Stimulated activated CD8-positive, alpha-beta memory T cell treated with anti-CD3 and anti-CD28 coated beads, Interleukin-2, amount 100 ng/mL, for 1 hour (primary cell): ENCODE measurements around the gene TNFSF13B.

Experiments
- DNase-seq, 2 donors: peaks; one replicate each; pipeline ENCODE4 v3.0.0-alpha.2; 2020; ENCODE audit warnings: low read depth in 2 of 2

Gene TNFSF13B

DNA sequence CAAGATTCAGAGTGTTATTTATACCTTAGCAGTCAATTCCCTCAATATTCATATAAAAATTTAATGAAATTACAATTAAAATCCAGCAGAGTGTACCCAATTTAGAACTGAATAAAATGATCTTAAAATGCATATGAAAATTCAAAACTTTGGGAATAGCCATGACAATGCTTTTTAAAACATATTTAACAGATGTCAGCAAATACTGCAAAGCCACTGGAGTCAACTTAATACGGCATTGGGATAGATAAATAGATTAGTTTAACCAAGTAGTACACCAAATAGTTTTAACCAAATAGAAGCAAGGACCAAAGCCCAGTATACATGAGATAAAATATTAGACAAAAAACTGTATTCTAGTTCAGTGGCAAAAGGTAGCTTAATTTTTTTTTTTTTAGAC is 79.8 kb downstream of the TNFSF13B start:
- DNase-seq = no peak

DNA sequence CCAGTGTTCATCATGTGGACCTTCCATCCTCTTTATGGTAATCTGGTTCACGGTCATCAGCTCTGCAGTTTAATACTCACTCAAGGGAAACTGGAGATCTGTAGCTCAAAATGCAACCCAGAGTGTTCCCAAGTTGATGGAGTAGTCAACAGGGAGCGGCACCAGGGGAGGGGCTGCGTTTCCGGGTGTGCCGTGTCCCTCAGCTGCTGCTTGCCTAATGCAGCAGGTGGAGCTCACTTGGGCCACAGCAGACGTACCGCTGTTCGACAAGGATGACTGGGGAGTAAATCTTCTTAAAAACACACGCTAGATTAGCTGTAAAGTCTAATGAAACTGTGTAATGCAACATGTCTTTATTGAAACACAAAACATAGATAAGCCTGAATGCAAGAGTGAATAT is 81.1 kb downstream of the TNFSF13B start:
- DNase-seq = no peak

DNA sequence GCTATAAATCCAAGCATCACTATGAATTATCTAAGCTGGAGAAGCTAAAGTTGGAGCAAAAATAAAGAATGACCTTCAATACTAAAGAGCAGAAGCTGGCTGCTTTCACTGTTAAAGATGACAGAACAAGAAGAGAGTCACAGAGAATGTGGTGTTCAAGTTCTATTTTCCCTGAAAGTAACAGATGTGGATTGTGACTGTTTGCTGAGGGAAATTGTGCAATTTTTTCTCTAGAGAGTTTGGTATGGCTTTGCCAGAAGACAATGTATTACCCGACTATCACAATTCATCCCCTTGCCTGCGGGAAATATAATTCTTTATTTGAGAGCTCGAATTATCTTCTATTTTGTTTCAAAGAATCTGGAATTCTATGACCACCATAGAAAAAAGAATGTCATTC is 83.1 kb downstream of the TNFSF13B start:
- no peak for DNase-seq

DNA sequence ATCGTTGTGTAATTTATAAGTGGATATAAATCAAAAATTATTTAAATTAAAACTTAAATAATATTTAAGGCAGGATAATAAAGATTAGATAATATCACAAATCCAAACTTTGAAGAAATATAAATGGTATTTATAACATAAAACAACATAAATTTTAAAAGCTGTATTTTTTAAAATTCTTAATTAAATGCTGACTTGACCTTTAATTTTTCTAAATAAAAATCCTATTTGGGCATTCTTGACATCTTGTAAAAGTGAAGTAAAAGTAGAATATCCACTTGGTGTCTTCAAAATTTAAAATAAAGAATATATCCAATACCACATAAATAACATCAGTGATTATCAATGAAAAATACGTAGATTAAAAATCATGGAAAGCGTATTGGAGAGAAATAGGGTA is 87.7 kb downstream of the TNFSF13B start:
- no peak for DNase-seq
